DOHH2 (cell line): Measurements from ENCODE around the gene NFIA.

Experiments used
- H3F3A ChIP-seq: fragments of 200-600 bp; sonication (generic), shearing (Covaris generic); 2 replicates; pipeline ENCODE4 v1.6.0; 2016; ENCODE audit warnings: antibody characterized with exemption, mild to moderate bottlenecking; ENCODE audit not compliant: control insufficient read depth, insufficient read depth
- H3K27ac ChIP-seq: fragments of 200-600 bp; sonication (generic); 2 replicates; pipeline ENCODE4 v1.5.1; 2014; ENCODE audit warnings: low read depth, mild to moderate bottlenecking, low read length, moderate library complexity
- H3K27me3 ChIP-seq: fragments of 200-600 bp; sonication (generic); 2 replicates; pipeline ENCODE4 v1.6.1; 2014; ENCODE audit warnings: mild to moderate bottlenecking, low read length, mixed read lengths; ENCODE audit not compliant: control insufficient read depth
- H3K36me3 ChIP-seq: fragments of 200-600 bp; sonication (generic); 2 replicates; pipeline ENCODE4 v1.6.1; 2014; ENCODE audit warnings: mild to moderate bottlenecking, low read length, moderate library complexity, mixed read lengths; ENCODE audit not compliant: control insufficient read depth
- H3K4me1 ChIP-seq: fragments of 200-600 bp; sonication (generic); 2 replicates; pipeline ENCODE4 v1.6.1; 2014; ENCODE audit warnings: mild to moderate bottlenecking, low read length, mixed read lengths; ENCODE audit not compliant: control insufficient read depth
- H3K4me2 ChIP-seq: fragments of 200-600 bp; sonication (generic); 2 replicates; pipeline ENCODE4 v1.6.0; 2014; ENCODE audit warnings: mild to moderate bottlenecking, low read length, moderate library complexity
- H3K4me3 ChIP-seq: fragments of 200-600 bp; sonication (generic); 2 replicates; pipeline ENCODE4 v1.5.1; 2014; ENCODE audit warnings: mild to moderate bottlenecking, low read length, mixed read lengths
- H3K79me2 ChIP-seq: fragments of 200-600 bp; sonication (generic); 2 replicates; pipeline ENCODE4 v1.6.1; 2014; ENCODE audit warnings: mild to moderate bottlenecking, low read length, mixed read lengths; ENCODE audit not compliant: control insufficient read depth
- H3K9me2 ChIP-seq: fragments of 200-600 bp; sonication (generic); replicated peaks from 2 replicates; pipeline ENCODE4 v1.6.1; 2014; ENCODE audit warnings: mild to moderate bottlenecking, low read length, mixed read lengths; ENCODE audit not compliant: control insufficient read depth
- H3K9me3 ChIP-seq: fragments of 200-600 bp; sonication (generic); 2 replicates; pipeline ENCODE4 v1.6.1; 2014; ENCODE audit warnings: antibody characterized with exemption, low read length, mixed read lengths; ENCODE audit not compliant: control insufficient read depth, insufficient read depth
- H4K20me1 ChIP-seq: fragments of 200-600 bp; sonication (generic); 2 replicates; pipeline ENCODE4 v1.6.0; 2014; ENCODE audit warnings: low read depth, mild to moderate bottlenecking, antibody characterized with exemption, low read length, moderate library complexity; ENCODE audit not compliant: control insufficient read depth, insufficient read depth
- EZH2phosphoT487 ChIP-seq: fragments of 200-600 bp; sonication (generic); IDR thresholded peaks from 2 replicates; pipeline ENCODE4 v1.6.1; 2017; ENCODE audit warnings: borderline replicate concordance, mild to moderate bottlenecking, antibody characterized with exemption, low read length, moderate library complexity, mixed read lengths
- TF ChIP-seq, protein P1 (sequence below): fragments of 200-600 bp; sonication (generic); IDR thresholded peaks from one replicate; pipeline ENCODE4 v1.5.1; 2014; ENCODE audit warnings: antibody characterized with exemption, mild to moderate bottlenecking, low read depth, low read length; ENCODE audit not compliant: poor library complexity, severe bottlenecking

NFIA gene

DNA sequence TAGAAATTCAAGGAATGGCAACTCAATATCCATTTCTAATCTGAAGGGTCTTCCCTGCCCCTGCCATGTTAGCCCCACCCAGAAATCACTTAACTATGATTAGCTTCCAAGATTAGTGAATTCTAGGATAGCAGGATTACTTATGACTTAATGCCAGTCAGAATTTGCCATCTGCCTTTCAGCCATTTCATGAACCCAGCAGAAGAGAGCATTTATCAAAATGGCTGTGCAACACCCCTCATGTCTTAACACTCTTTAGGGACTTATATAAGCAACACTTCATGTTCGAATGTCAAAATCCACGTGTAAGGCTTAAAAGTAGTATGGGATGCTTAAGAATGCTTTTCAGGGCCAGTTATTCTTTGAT, 288.5 kb downstream of the NFIA start:
- no peaks in the 10 kb centered on the region for H4K20me1 ChIP-seq
- no peaks in the 10 kb centered on the region for H3K9me3 ChIP-seq
- H3K36me3 ChIP-seq, result peaks cover 4% of the 10 kb centered on the region; the same call in 1 of the 2 replicates
- H3K27ac ChIP-seq, result no peak overlapping the region
- H3F3A ChIP-seq, result no peaks in the 10 kb centered on the region
- TF ChIP-seq, protein P1, sequence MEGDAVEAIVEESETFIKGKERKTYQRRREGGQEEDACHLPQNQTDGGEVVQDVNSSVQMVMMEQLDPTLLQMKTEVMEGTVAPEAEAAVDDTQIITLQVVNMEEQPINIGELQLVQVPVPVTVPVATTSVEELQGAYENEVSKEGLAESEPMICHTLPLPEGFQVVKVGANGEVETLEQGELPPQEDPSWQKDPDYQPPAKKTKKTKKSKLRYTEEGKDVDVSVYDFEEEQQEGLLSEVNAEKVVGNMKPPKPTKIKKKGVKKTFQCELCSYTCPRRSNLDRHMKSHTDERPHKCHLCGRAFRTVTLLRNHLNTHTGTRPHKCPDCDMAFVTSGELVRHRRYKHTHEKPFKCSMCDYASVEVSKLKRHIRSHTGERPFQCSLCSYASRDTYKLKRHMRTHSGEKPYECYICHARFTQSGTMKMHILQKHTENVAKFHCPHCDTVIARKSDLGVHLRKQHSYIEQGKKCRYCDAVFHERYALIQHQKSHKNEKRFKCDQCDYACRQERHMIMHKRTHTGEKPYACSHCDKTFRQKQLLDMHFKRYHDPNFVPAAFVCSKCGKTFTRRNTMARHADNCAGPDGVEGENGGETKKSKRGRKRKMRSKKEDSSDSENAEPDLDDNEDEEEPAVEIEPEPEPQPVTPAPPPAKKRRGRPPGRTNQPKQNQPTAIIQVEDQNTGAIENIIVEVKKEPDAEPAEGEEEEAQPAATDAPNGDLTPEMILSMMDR, result no peak
- TF ChIP-seq EZH2phosphoT487, result no peak
- no peak overlapping the region for H3K4me2 ChIP-seq
- H3K4me1 ChIP-seq, result no peaks in the 10 kb centered on the region
- no peak overlapping the region for H3K4me3 ChIP-seq
- H3K79me2 ChIP-seq, result no peaks in the 10 kb centered on the region
- H3K27me3 ChIP-seq, result no peaks in the 10 kb centered on the region
- no peaks in the 10 kb centered on the region for H3K9me2 ChIP-seq

DNA sequence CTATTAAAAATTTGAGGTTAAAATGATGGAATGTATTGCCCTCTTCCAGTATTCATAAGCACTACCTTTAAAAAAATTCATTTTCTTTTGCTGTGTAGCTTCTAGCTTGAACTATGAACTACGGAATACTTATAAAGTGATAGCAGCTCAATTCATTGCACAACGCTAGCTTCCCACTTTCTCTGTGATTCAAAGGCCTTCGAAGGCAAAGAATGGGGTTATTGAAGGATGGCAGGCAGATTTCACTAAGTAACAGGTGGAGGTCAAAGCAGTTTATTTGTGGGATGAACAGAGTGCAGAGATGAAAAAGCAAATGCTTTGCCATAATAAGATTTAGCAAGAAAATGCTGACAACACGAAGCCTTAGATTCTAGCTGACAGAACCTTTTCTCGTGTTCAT, 290.6 kb downstream of the NFIA start:
- TF ChIP-seq EZH2phosphoT487, result no peak
- TF ChIP-seq, protein P1, result no peak
- Histone ChIP-seq H3K9me3 (no peaks in the 10 kb centered on the region), H3K27ac (no peak overlapping the region), H3K79me2 (no peaks in the 10 kb centered on the region), H3F3A (no peaks in the 10 kb centered on the region), H3K4me2 (no peak overlapping the region), H3K27me3 (no peaks in the 10 kb centered on the region), H3K36me3 (peaks cover 4% of the 10 kb centered on the region; the same call in 1 of the 2 replicates), H4K20me1 (no peaks in the 10 kb centered on the region), H3K9me2 (no peaks in the 10 kb centered on the region), H3K4me3 (no peak overlapping the region), H3K4me1 (no peaks in the 10 kb centered on the region)

DNA sequence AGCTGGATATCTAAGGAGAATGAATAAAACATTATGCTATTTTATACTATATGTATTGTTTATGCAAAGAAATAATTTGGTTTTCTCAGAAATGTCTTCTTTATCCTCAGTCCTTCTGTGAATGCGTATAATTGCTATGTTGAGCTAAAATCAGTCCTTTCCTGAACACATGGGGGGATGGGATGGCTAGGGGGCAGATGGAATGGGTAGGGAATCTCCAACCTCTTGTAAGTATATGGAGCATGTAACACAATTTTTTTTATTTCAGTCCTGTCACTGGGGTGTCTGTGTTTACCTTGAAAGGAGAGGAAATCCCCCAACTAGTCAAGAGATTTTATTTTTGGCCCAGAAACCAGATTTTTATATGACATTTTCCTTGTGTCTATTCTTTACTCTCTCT, 291.8 kb downstream of the NFIA start:
- Histone ChIP-seq H3K79me2 (no peaks in the 10 kb centered on the region), H3K4me2 (no peak overlapping the region), H3K27me3 (no peaks in the 10 kb centered on the region), H4K20me1 (no peaks in the 10 kb centered on the region), H3K9me2 (no peaks in the 10 kb centered on the region), H3K4me3 (no peak overlapping the region), H3K9me3 (no peaks in the 10 kb centered on the region), H3K36me3 (peaks cover 4% of the 10 kb centered on the region; the same call in 1 of the 2 replicates), H3K4me1 (no peaks in the 10 kb centered on the region), H3K27ac (no peak overlapping the region), H3F3A (no peaks in the 10 kb centered on the region)
- TF ChIP-seq, protein P1, result no peak
- no peak for TF ChIP-seq EZH2phosphoT487
